Measurements from ENCODE around the gene CLCN7.
"Not testable (repeated sequence)": the region's sequence is repeated elsewhere in the genome, so short reads cannot be mapped to it uniquely, and the experiment has no call there.

CLCN7 gene

DNA sequence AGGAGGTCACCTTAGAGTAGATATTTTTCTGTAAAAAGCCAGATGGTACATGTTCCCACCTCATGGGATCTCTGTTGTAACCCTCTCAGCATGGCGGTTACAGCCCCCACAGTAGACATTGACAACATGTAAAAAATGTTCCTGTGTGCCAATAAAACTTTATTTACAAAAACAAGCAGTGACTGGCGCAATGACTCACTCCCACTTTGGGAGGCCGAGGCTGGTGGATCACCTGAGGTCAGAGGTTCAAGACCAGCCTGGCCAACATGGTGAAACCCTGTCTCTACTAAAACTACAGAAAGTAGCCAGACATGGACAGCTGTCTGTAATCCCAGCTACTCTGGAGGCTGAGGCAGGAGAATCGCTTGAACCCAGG is 35.1 kb downstream of the CLCN7 start:
- not testable (repeated sequence) for H3K4me1 ChIP-seq (ENCODE audit: control insufficient read depth in 2 of 2, insufficient read depth in 1 of 2, low read depth in 1 of 2, low read length in 2 of 2); H3K23ac ChIP-seq (ENCODE audit: low read depth, low read length, poor library complexity)
- no CpG with 5 or more reads among the region's 4 CpGs for WGBS, 2 donors (ENCODE audit: extremely low coverage in 2 of 2, insufficient read length in 2 of 2, insufficient replicate concordance in 1 of 2)

DNA sequence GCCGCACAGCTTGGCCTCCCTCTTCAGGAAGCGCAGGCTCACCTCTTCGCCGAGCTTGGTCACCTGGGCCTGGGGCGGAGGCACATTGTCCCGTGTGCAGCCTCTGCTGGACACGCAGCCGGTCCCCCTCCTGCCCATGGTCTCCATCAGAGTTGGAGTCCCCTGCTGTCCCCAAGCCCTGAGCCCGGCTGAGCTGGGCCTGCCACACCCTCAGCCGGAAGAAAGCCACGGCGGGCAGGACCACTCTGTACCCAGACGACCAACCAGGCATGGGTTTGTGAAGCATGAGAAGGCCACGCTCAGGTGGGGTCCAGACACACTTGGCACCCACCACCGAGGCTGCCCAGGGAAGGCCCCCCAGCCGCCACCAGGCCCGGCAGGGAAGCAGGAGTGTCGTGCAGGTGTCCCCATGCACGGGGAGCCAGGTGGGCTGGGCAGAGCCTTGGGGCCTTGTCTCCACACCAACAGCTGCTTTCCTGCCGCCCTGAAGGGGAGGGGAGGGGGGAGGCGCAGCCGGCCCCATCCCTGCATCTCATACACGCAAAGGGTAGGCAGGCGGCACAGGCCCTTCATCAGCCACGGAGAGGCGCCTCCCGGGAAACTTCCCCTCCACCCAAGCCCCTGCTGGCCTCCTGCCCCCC is 35.6 kb downstream of the CLCN7 start:
- WGBS, 2 donors (ENCODE audit: extremely low coverage in 2 of 2, insufficient read length in 2 of 2, insufficient replicate concordance in 1 of 2), result no CpG with 5 or more reads among the region's 27 CpGs
- Histone ChIP-seq H3K4me2 (ENCODE audit: insufficient read depth, low read length, poor library complexity, severe bottlenecking) (no peak overlapping the region), H4K8ac (ENCODE audit: low read depth, low read length) (no peak overlapping the region), H3K79me1 (ENCODE audit: low read depth, low read length) (no peaks in the 10 kb centered on the region), H3K14ac (ENCODE audit: low read length) (peak overlapping the region; percentile 38), H3K18ac (ENCODE audit: low read length) (peak overlapping the region; percentile 64), H2BK12ac (ENCODE audit: low read length) (peak overlapping the region; percentile 22), H3K4me1 (ENCODE audit: control insufficient read depth in 2 of 2, insufficient read depth in 1 of 2, low read depth in 1 of 2, low read length in 2 of 2) (peaks cover 0 to 4% of the 10 kb centered on the region in 2 donors), H2BK15ac (ENCODE audit: low read length) (peak overlapping the region; percentile 37), H2AFZ (ENCODE audit: low read length) (peak overlapping the region; percentile 43), H3K4me3 (ENCODE audit: low read length in 2 of 2) (no peak overlapping the region), H2BK5ac (ENCODE audit: low read length) (peak overlapping the region; percentile 39), H2AK5ac (ENCODE audit: low read depth, low read length) (peak overlapping the region; percentile 68), H3K4ac (ENCODE audit: low read length) (no peak overlapping the region), H3K36me3 (replicated peaks in 1 of 2; ENCODE audit: control insufficient read depth in 2 of 2, insufficient read depth in 2 of 2, low read length in 2 of 2) (no peaks in the 10 kb centered on the region), H3K9ac (ENCODE audit: low read depth, low read length, poor library complexity) (peak overlapping the region; percentile 60), H3K23ac (ENCODE audit: low read depth, low read length, poor library complexity) (no peak overlapping the region), H4K91ac (ENCODE audit: low read depth, low read length, poor library complexity) (no peak overlapping the region), H3K27me3 (ENCODE audit: control insufficient read depth in 3 of 3, insufficient read depth in 3 of 3, low read depth in 1 of 3, low read length in 3 of 3) (no peaks in the 10 kb centered on the region), H2BK120ac (ENCODE audit: low read depth, low read length) (no peak overlapping the region), H3K9me3 (replicated peaks in 1 of 2; ENCODE audit: control insufficient read depth in 2 of 2, insufficient read depth in 1 of 2, low read depth in 1 of 2, low read length in 2 of 2) (no peaks in the 10 kb centered on the region), H3K27ac (replicated peaks; ENCODE audit: low read length) (no peak overlapping the region)
- no peak for DNase-seq (ENCODE audit: low spot score)

More for the DNA sequence above, 35.1 kb downstream of the CLCN7 start:
- not testable (repeated sequence) for H2BK12ac ChIP-seq (ENCODE audit: low read length); H2BK5ac ChIP-seq (ENCODE audit: low read length); H3K27me3 ChIP-seq (ENCODE audit: control insufficient read depth in 3 of 3, insufficient read depth in 3 of 3, low read depth in 1 of 3, low read length in 3 of 3); H3K18ac ChIP-seq (ENCODE audit: low read length); H3K9me3 ChIP-seq (replicated peaks in 1 of 2; ENCODE audit: control insufficient read depth in 2 of 2, insufficient read depth in 1 of 2, low read depth in 1 of 2, low read length in 2 of 2); H2BK15ac ChIP-seq (ENCODE audit: low read length); H3K27ac ChIP-seq (replicated peaks; ENCODE audit: low read length); H4K91ac ChIP-seq (ENCODE audit: low read depth, low read length, poor library complexity); DNase-seq (ENCODE audit: low spot score); H3K4ac ChIP-seq (ENCODE audit: low read length); H2BK120ac ChIP-seq (ENCODE audit: low read depth, low read length); H3K36me3 ChIP-seq (replicated peaks in 1 of 2; ENCODE audit: control insufficient read depth in 2 of 2, insufficient read depth in 2 of 2, low read length in 2 of 2); H2AK5ac ChIP-seq (ENCODE audit: low read depth, low read length); H3K9ac ChIP-seq (ENCODE audit: low read depth, low read length, poor library complexity); H3K14ac ChIP-seq (ENCODE audit: low read length); H3K4me2 ChIP-seq (ENCODE audit: insufficient read depth, low read length, poor library complexity, severe bottlenecking); H2AFZ ChIP-seq (ENCODE audit: low read length); H3K4me3 ChIP-seq (ENCODE audit: low read length in 2 of 2); H3K79me1 ChIP-seq (ENCODE audit: low read depth, low read length); H4K8ac ChIP-seq (ENCODE audit: low read depth, low read length)

DNA sequence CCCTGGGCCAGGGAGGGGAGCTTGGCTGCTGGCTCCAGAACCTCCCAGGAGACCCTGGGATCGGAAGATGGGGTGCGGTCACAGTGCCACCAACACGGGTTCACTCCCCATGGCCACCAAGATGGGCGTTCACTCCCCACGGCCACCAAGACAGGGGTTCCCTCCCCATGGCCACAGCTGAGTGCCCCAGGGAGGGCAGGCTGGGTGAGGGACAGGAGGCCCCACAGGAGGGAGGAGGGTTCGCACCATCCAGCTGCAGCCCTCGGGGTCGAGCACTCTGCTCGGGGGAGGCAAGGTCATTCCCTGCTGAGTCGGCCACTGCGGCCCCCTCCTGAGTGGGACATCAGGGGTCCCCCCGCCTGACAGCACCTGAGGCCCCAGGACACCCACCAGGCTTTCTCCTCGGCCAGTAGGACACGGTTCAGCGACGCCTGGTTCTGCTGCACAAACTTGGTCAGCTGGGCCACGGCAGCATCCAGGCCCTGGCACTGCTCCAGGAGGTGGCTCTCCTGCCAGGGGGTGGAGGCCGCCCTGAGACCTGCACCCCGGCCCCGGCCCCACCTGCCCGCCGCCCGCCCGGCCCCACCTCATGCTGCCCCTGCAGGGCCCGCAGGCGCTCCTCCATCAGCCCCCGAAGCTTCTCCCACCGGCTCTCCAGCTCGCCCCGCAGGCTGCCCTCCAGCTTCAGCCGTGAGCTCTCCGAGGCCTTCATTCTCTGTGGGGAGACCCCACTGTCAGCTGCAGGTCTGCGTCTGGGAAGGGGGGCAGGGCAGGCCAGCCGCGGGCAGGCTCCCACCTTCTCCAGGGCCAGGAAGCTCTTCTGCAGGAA is 36.4 kb downstream of the CLCN7 start:
- H2AFZ ChIP-seq (ENCODE audit: low read length), result peak overlapping the region; percentile 43
- no peaks in the 10 kb centered on the region for H3K79me1 ChIP-seq (ENCODE audit: low read depth, low read length)
- no CpG with 5 or more reads among the region's 35 CpGs for WGBS, 2 donors (ENCODE audit: extremely low coverage in 2 of 2, insufficient read length in 2 of 2, insufficient replicate concordance in 1 of 2)
- H2BK15ac ChIP-seq (ENCODE audit: low read length), result peak overlapping the region; percentile 37
- H3K18ac ChIP-seq (ENCODE audit: low read length), result no peak overlapping the region
- H3K27me3 ChIP-seq (ENCODE audit: control insufficient read depth in 3 of 3, insufficient read depth in 3 of 3, low read depth in 1 of 3, low read length in 3 of 3), result no peaks in the 10 kb centered on the region
- H3K4me1 ChIP-seq (ENCODE audit: control insufficient read depth in 2 of 2, insufficient read depth in 1 of 2, low read depth in 1 of 2, low read length in 2 of 2), result peaks cover 0 to 10% of the 10 kb centered on the region in 2 donors
- H4K91ac ChIP-seq (ENCODE audit: low read depth, low read length, poor library complexity), result no peak overlapping the region
- H4K8ac ChIP-seq (ENCODE audit: low read depth, low read length), result no peak overlapping the region
- H2BK120ac ChIP-seq (ENCODE audit: low read depth, low read length), result no peak overlapping the region
- H3K4ac ChIP-seq (ENCODE audit: low read length), result no peak overlapping the region
- H3K9me3 ChIP-seq (replicated peaks in 1 of 2; ENCODE audit: control insufficient read depth in 2 of 2, insufficient read depth in 1 of 2, low read depth in 1 of 2, low read length in 2 of 2), result no peaks in the 10 kb centered on the region
- H3K14ac ChIP-seq (ENCODE audit: low read length), result peak overlapping the region; percentile 75
- peak overlapping the region; percentile 81 for H2AK5ac ChIP-seq (ENCODE audit: low read depth, low read length)
- H3K9ac ChIP-seq (ENCODE audit: low read depth, low read length, poor library complexity), result no peak overlapping the region
- H3K4me3 ChIP-seq (ENCODE audit: low read length in 2 of 2), result no peak overlapping the region
- DNase-seq (ENCODE audit: low spot score), result no peak
- H2BK5ac ChIP-seq (ENCODE audit: low read length), result peak overlapping the region; percentile 39
- no peak overlapping the region for H3K4me2 ChIP-seq (ENCODE audit: insufficient read depth, low read length, poor library complexity, severe bottlenecking)
- H3K36me3 ChIP-seq (replicated peaks in 1 of 2; ENCODE audit: control insufficient read depth in 2 of 2, insufficient read depth in 2 of 2, low read length in 2 of 2), result no peaks in the 10 kb centered on the region
- no peak overlapping the region for H3K23ac ChIP-seq (ENCODE audit: low read depth, low read length, poor library complexity)
- no peak overlapping the region for H3K27ac ChIP-seq (replicated peaks; ENCODE audit: low read length)
- peak overlapping the region; percentile 22 for H2BK12ac ChIP-seq (ENCODE audit: low read length)

DNA sequence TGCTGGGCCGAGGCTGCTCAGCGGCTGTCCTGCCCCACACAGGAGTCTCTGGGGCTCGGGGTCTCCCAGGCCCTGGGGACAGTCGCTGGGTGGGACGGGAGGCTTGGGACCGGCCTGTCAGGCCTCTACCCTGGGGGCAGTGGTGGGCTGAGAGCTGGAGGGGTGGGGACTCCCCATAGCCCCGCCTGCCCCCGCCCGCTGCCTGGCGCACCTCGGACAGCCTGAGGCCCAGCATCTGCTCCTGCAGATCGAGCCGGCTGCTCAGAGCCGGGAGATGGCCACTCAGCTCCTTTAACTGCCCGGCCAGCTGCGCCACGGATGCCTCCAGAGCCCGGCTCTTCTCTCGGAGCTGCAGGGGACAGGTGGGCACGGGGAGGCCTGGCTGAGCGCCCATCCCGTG is 37.2 kb downstream of the CLCN7 start:
- Histone ChIP-seq H3K18ac (ENCODE audit: low read length) (no peak overlapping the region), H2BK120ac (ENCODE audit: low read depth, low read length) (no peak overlapping the region), H3K23ac (ENCODE audit: low read depth, low read length, poor library complexity) (no peak overlapping the region), H3K4me3 (ENCODE audit: low read length in 2 of 2) (no peak overlapping the region), H4K8ac (ENCODE audit: low read depth, low read length) (peak overlapping the region; percentile 65), H3K79me1 (ENCODE audit: low read depth, low read length) (no peaks in the 10 kb centered on the region), H4K91ac (ENCODE audit: low read depth, low read length, poor library complexity) (no peak overlapping the region), H3K9me3 (replicated peaks in 1 of 2; ENCODE audit: control insufficient read depth in 2 of 2, insufficient read depth in 1 of 2, low read depth in 1 of 2, low read length in 2 of 2) (no peaks in the 10 kb centered on the region), H3K27me3 (ENCODE audit: control insufficient read depth in 3 of 3, insufficient read depth in 3 of 3, low read depth in 1 of 3, low read length in 3 of 3) (no peaks in the 10 kb centered on the region), H2BK15ac (ENCODE audit: low read length) (peak overlapping the region; percentile 43), H3K4ac (ENCODE audit: low read length) (no peak overlapping the region), H2BK12ac (ENCODE audit: low read length) (peak overlapping the region; percentile 84), H3K4me2 (ENCODE audit: insufficient read depth, low read length, poor library complexity, severe bottlenecking) (no peak overlapping the region), H3K14ac (ENCODE audit: low read length) (peak overlapping the region; percentile 82), H2AFZ (ENCODE audit: low read length) (peak overlapping the region; percentile 56), H3K36me3 (replicated peaks in 1 of 2; ENCODE audit: control insufficient read depth in 2 of 2, insufficient read depth in 2 of 2, low read length in 2 of 2) (no peaks in the 10 kb centered on the region), H3K9ac (ENCODE audit: low read depth, low read length, poor library complexity) (no peak overlapping the region), H2AK5ac (ENCODE audit: low read depth, low read length) (peak overlapping the region; percentile 88), H3K4me1 (ENCODE audit: control insufficient read depth in 2 of 2, insufficient read depth in 1 of 2, low read depth in 1 of 2, low read length in 2 of 2) (peaks cover 0 to 10% of the 10 kb centered on the region in 2 donors), H2BK5ac (ENCODE audit: low read length) (peak overlapping the region; percentile 39), H3K27ac (replicated peaks; ENCODE audit: low read length) (no peak overlapping the region)
- WGBS, 2 donors (ENCODE audit: extremely low coverage in 2 of 2, insufficient read length in 2 of 2, insufficient replicate concordance in 1 of 2), result no CpG with 5 or more reads among the region's 22 CpGs
- no peak for DNase-seq (ENCODE audit: low spot score)

Data from neuronal stem cell (in vitro differentiated cells).